CD4-positive, alpha-beta memory T cell (primary cell): ENCODE measurements around the gene NKX1-2. TPM values are rescaled to one million over a fixed set of nuclear protein-coding genes. Genes with fewer than 3 reads are reported as not detected.
A peak's percentile ranks its signal among the peaks of the same experiment; 100 is the strongest.

Source experiments
- CTCF ChIA-PET: fragments of 350-600 bp; sonication (Branson Sonifier 250); formaldehyde crosslinking; loops from one replicate; lab custom pipeline; 2021; ENCODE audit warnings: inconsistent platforms; ENCODE audit not compliant: partially characterized antibody; lab: Charles Lee
- POLR2A ChIA-PET: fragments of 350-600 bp; sonication (Branson Sonifier 250); formaldehyde crosslinking; loops from one replicate; lab custom pipeline; 2021; ENCODE audit not compliant: partially characterized antibody; lab: Charles Lee
- DNase-seq, 5 donors: peaks; one replicate each; pipeline versions ENCODE4 v3.0.0 to v3.0.0-alpha.2; 2020 to 2022; ENCODE audit warnings: mixed read lengths in 1 of 5
- H3K27ac ChIP-seq: one replicate; pipeline ENCODE4 v1.7.0; 2013; ENCODE audit warnings: low read depth, low read length
- H3K27me3 ChIP-seq: 2 replicates; pipeline ENCODE4 v1.7.0; 2013; ENCODE audit warnings: mild to moderate bottlenecking, low read length, moderate library complexity; ENCODE audit not compliant: insufficient read depth
- H3K36me3 ChIP-seq: 2 replicates; pipeline ENCODE4 v1.7.0; 2013; ENCODE audit warnings: mild to moderate bottlenecking, low read length, moderate library complexity; ENCODE audit not compliant: insufficient read depth
- H3K4me1 ChIP-seq: 2 replicates; pipeline ENCODE4 v1.7.0; 2013; ENCODE audit warnings: mild to moderate bottlenecking, low read length, moderate library complexity; ENCODE audit not compliant: insufficient read depth
- H3K4me3 ChIP-seq, 2 donors: one replicate each; pipeline ENCODE4 v1.7.0; 2013; ENCODE audit warnings: low read length in 2 of 2, mild to moderate bottlenecking in 1 of 2
- H3K9me3 ChIP-seq, 2 donors: one replicate each; pipeline ENCODE4 v1.7.0; 2013; ENCODE audit warnings: low read length in 2 of 2, control low read depth in 1 of 2; ENCODE audit not compliant: control insufficient read depth in 1 of 2
- H3K27ac Mint-ChIP-seq, 7 donors: one replicate each; pipeline ENCODE4 v1.8.0; 2020 to 2021; ENCODE audit warnings: mixed read lengths in 7 of 7, mild to moderate bottlenecking in 6 of 7, inconsistent platforms in 3 of 7, moderate library complexity in 3 of 7
- H3K27me3 Mint-ChIP-seq, 2 donors: one replicate each; pipeline ENCODE4 v1.8.0; 2020 to 2021; ENCODE audit warnings: mixed read lengths in 2 of 2
- H3K36me3 Mint-ChIP-seq, 2 donors: one replicate each; pipeline ENCODE4 v1.8.0; 2020 to 2021; ENCODE audit warnings: mixed read lengths in 2 of 2, inconsistent platforms in 1 of 2, mild to moderate bottlenecking in 1 of 2
- H3K4me1 Mint-ChIP-seq, 4 donors: one replicate each; pipeline ENCODE4 v1.8.0; 2020 to 2021; ENCODE audit warnings: mixed read lengths in 4 of 4, mild to moderate bottlenecking in 1 of 4
- H3K4me3 Mint-ChIP-seq, 8 donors: one replicate each; pipeline ENCODE4 v1.8.0; 2020 to 2021; ENCODE audit warnings: mixed read lengths in 8 of 8, mild to moderate bottlenecking in 7 of 8, moderate library complexity in 6 of 8, inconsistent platforms in 3 of 8
- H3K9me3 Mint-ChIP-seq, 8 donors: one replicate each; pipeline ENCODE4 v1.8.0; 2020 to 2021; ENCODE audit warnings: mixed read lengths in 8 of 8, mild to moderate bottlenecking in 5 of 8, inconsistent platforms in 3 of 8, moderate library complexity in 1 of 8
- intact Hi-C: fragments of 100-400 bp; cut with micrococcal nuclease; formaldehyde crosslinking; loops from one replicate; pipeline ENCODE4 v1.15.1; 2023
- polyA plus RNA-seq, 2 donors: library from polyadenylated mRNA; unstranded; fragments of 300-500 nt; fragmentation: Illumina TruSeq; gene quantifications; one replicate each; pipeline ENCODE4 v1.2.3, GENCODE V29; 2021
- total RNA-seq, 2 experiments: library from RNA; stranded (reverse); gene quantifications; one replicate each; pipeline ENCODE4 v1.2.3, GENCODE V29; 2021

Gene NKX1-2
- total and polyA plus RNA-seq, 4 experiments from 2014 or later, result not detected

GRCh38 chr10:124482876-124483275, 33.0 kb upstream of the NKX1-2 start:
- peak overlapping the region in 5 of 7 donors; percentile 16 to 84 (median 63) for H3K27ac Mint-ChIP-seq
- Histone ChIP-seq H3K27ac (no peak overlapping the region), H3K9me3 (no peaks in the 10 kb centered on the region), H3K4me1 (no peaks in the 10 kb centered on the region), H3K4me3 (no peak overlapping the region), H3K27me3 (no peaks in the 10 kb centered on the region), H3K36me3 (no peaks in the 10 kb centered on the region)
- POLR2A ChIA-PET, result no interaction called here
- H3K36me3 Mint-ChIP-seq, result peaks cover 4 to 20% of the 10 kb centered on the region in 2 donors
- intact Hi-C loops, result no loop called here
- H3K4me1 Mint-ChIP-seq, result no peaks in the 10 kb centered on the region
- CTCF ChIA-PET, result no interaction called here
- no peak for DNase-seq
- no peak overlapping the region for H3K4me3 Mint-ChIP-seq
- H3K9me3 Mint-ChIP-seq, result peaks cover 0 to 8% (median 0%) of the 10 kb centered on the region in 8 donors
- no peaks in the 10 kb centered on the region for H3K27me3 Mint-ChIP-seq

GRCh38 chr10:124482236-124482800, 32.5 kb upstream of the NKX1-2 start:
- POLR2A ChIA-PET, result no interaction called here
- Histone ChIP-seq H3K4me1 (no peaks in the 10 kb centered on the region), H3K9me3 (no peaks in the 10 kb centered on the region), H3K27ac (no peak overlapping the region), H3K36me3 (no peaks in the 10 kb centered on the region), H3K4me3 (no peak overlapping the region), H3K27me3 (no peaks in the 10 kb centered on the region)
- H3K36me3 Mint-ChIP-seq, result peaks cover 4 to 16% of the 10 kb centered on the region in 2 donors
- no peak overlapping the region for H3K4me3 Mint-ChIP-seq
- intact Hi-C loops, result no loop called here
- CTCF ChIA-PET, result no interaction called here
- no peaks in the 10 kb centered on the region for H3K27me3 Mint-ChIP-seq
- H3K27ac Mint-ChIP-seq, result peak overlapping the region in 1 of 7 donors; percentile 36
- DNase-seq, result no peak
- H3K9me3 Mint-ChIP-seq, result peaks cover 0 to 7% (median 0%) of the 10 kb centered on the region in 8 donors
- no peaks in the 10 kb centered on the region for H3K4me1 Mint-ChIP-seq

GRCh38 chr10:124481717-124482116, 31.9 kb upstream of the NKX1-2 start:
- H3K4me3 ChIP-seq, result no peak overlapping the region
- POLR2A ChIA-PET, result no interaction called here
- no peaks in the 10 kb centered on the region for H3K27me3 ChIP-seq
- H3K27ac Mint-ChIP-seq, result peak overlapping the region in 3 of 7 donors; percentile 53 to 83 (median 61)
- peaks cover 3 to 10% of the 10 kb centered on the region in 2 donors for H3K36me3 Mint-ChIP-seq
- H3K4me3 Mint-ChIP-seq, result no peak overlapping the region
- no peak overlapping the region for H3K27ac ChIP-seq
- no peaks in the 10 kb centered on the region for H3K4me1 ChIP-seq
- no peaks in the 10 kb centered on the region for H3K9me3 ChIP-seq
- H3K27me3 Mint-ChIP-seq, result no peaks in the 10 kb centered on the region
- CTCF ChIA-PET, result no interaction called here
- peaks cover 0 to 3% (median 0%) of the 10 kb centered on the region in 8 donors for H3K9me3 Mint-ChIP-seq
- DNase-seq, result no peak
- no peaks in the 10 kb centered on the region for H3K36me3 ChIP-seq
- intact Hi-C loops, result no loop called here
- no peaks in the 10 kb centered on the region for H3K4me1 Mint-ChIP-seq

GRCh38 chr10:124480860-124481259, 31.0 kb upstream of the NKX1-2 start:
- Mint-ChIP-seq H3K4me1 (no peaks in the 10 kb centered on the region), H3K9me3 (peaks cover 0 to 1% (median 0%) of the 10 kb centered on the region in 8 donors), H3K27ac (no peak overlapping the region), H3K27me3 (no peaks in the 10 kb centered on the region), H3K4me3 (no peak overlapping the region), H3K36me3 (peaks cover 2% of the 10 kb centered on the region in 2 donors)
- Histone ChIP-seq H3K4me1 (no peaks in the 10 kb centered on the region), H3K27me3 (no peaks in the 10 kb centered on the region), H3K27ac (no peak overlapping the region), H3K4me3 (no peak overlapping the region), H3K36me3 (no peaks in the 10 kb centered on the region), H3K9me3 (no peaks in the 10 kb centered on the region)
- no peak for DNase-seq
- ChIA-PET POLR2A (no interaction called here), CTCF (interaction anchor here (0.7 kb wide), 1 partner anchor 481 kb away, joined by 3 read pairs; no protein-coding TSS in a partner anchor)
- intact Hi-C loops, result no loop called here

GRCh38 chr10:124478515-124478914, 28.7 kb upstream of the NKX1-2 start:
- H3K9me3 ChIP-seq, result no peaks in the 10 kb centered on the region
- no peak for DNase-seq
- H3K36me3 ChIP-seq, result no peaks in the 10 kb centered on the region
- no peak overlapping the region for H3K27ac Mint-ChIP-seq
- no peak overlapping the region for H3K27ac ChIP-seq
- no peak overlapping the region for H3K4me3 ChIP-seq
- peaks cover 0 to 4% (median under 1%) of the 10 kb centered on the region in 4 donors for H3K4me1 Mint-ChIP-seq
- intact Hi-C loops, result no loop called here
- H3K4me3 Mint-ChIP-seq, result no peak overlapping the region
- POLR2A ChIA-PET, result no interaction called here
- H3K27me3 ChIP-seq, result no peaks in the 10 kb centered on the region
- H3K4me1 ChIP-seq, result no peaks in the 10 kb centered on the region
- no peaks in the 10 kb centered on the region for H3K36me3 Mint-ChIP-seq
- no peaks in the 10 kb centered on the region for H3K9me3 Mint-ChIP-seq
- CTCF ChIA-PET, result no interaction called here
- H3K27me3 Mint-ChIP-seq, result no peaks in the 10 kb centered on the region

- Histone ChIP-seq H3K27ac (no peak overlapping the region), H3K9me3 (no peaks in the 10 kb centered on the region), H3K4me1 (no peaks in the 10 kb centered on the region), H3K4me3 (no peak overlapping the region), H3K27me3 (no peaks in the 10 kb centered on the region), H3K36me3 (no peaks in the 10 kb centered on the region)
- POLR2A ChIA-PET, result no interaction called here
- peaks cover 0 to 4% (median under 1%) of the 10 kb centered on the region in 4 donors for H3K4me1 Mint-ChIP-seq
- CTCF ChIA-PET, result no interaction called here
- H3K27me3 Mint-ChIP-seq, result no peaks in the 10 kb centered on the region
- H3K4me3 Mint-ChIP-seq, result no peak overlapping the region
- DNase-seq, result no peak
- no peaks in the 10 kb centered on the region for H3K36me3 Mint-ChIP-seq
- intact Hi-C loops, result no loop called here
- H3K9me3 Mint-ChIP-seq, result no peaks in the 10 kb centered on the region
- no peak overlapping the region for H3K27ac Mint-ChIP-seq
Measured at GRCh38 chr10:124477614-124478363, 28.0 kb upstream of the NKX1-2 start.

- H3K4me1 ChIP-seq, result no peaks in the 10 kb centered on the region
- Mint-ChIP-seq H3K27me3 (no peaks in the 10 kb centered on the region), H3K36me3 (no peaks in the 10 kb centered on the region), H3K4me1 (peaks cover 0 to 4% (median under 1%) of the 10 kb centered on the region in 4 donors), H3K27ac (no peak overlapping the region), H3K4me3 (no peak overlapping the region), H3K9me3 (no peaks in the 10 kb centered on the region)
- POLR2A ChIA-PET, result no interaction called here
- no peaks in the 10 kb centered on the region for H3K36me3 ChIP-seq
- intact Hi-C loops, result no loop called here
- no peaks in the 10 kb centered on the region for H3K9me3 ChIP-seq
- CTCF ChIA-PET, result no interaction called here
- H3K27ac ChIP-seq, result no peak overlapping the region
- H3K27me3 ChIP-seq, result no peaks in the 10 kb centered on the region
- no peak for DNase-seq
- H3K4me3 ChIP-seq, result no peak overlapping the region
Measured at GRCh38 chr10:124476043-124476725, 26.3 kb upstream of the NKX1-2 start.
